Tibial nerve (tissue), 4 donors: ENCODE measurements around the gene SP100.

ENCODE experiments used
- EP300 ChIP-seq, 2 donors: sonication (generic); formaldehyde crosslinking; IDR thresholded peaks; one replicate each; pipeline ENCODE4 v1.6.1; 2017; ENCODE audit warnings: antibody characterized with exemption in 2 of 2, mild to moderate bottlenecking in 1 of 2
- POLR2A ChIP-seq, 2 donors: fragments of 450-650 bp; IDR thresholded peaks; one replicate each; pipeline ENCODE4 v1.6.1; 2017; ENCODE audit warnings: antibody characterized with exemption in 2 of 2, mild to moderate bottlenecking in 2 of 2, moderate library complexity in 2 of 2
- TF ChIP-seq, protein P1 (sequence below), 5 experiments: fragments of 200-600 bp in 3 of 5; fragments of 450-650 bp in 2 of 5; sonication (generic) in 3 of 5; IDR thresholded peaks; one replicate each; pipeline ENCODE4 v1.5.1; 2016 to 2019; ENCODE audit warnings: antibody characterized with exemption in 5 of 5, mild to moderate bottlenecking in 3 of 5, moderate library complexity in 2 of 5

DNA sequence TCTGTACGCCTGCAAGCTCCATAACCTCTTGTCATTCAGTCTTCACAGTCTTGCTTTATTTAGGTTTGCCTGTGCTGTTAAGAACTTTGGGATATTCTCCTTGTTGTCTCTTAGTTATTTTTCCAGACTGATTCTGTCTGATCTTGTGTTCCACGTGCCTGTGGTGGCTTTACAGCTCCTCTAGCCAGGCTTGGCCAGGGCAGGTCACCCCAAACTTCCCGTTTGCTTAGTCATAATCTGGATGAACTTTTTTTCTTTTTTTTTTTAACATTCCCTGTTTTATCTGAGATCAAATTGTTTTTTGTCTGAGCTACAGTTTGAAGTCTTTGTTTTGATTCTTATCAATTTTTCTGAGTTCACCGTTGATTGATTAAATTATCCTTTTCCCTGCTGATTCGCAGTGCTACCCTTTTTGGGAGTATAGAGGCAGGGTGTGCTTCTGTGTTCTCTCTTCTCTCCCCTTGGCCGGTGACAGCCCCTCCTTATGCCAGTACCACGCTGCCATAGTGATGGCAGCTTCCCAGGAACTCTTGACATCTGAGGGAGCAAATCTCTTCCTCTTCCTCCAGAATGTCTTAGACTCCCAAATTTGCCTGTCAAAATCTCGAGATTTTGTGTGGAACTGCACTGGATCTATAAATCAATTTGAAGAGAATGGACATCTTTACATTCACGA is 2.5 kb downstream of the SP100 start:
- TF ChIP-seq POLR2A (IDR thresholded peaks at IDR 0.05) = no peak
- TF ChIP-seq, protein P1, sequence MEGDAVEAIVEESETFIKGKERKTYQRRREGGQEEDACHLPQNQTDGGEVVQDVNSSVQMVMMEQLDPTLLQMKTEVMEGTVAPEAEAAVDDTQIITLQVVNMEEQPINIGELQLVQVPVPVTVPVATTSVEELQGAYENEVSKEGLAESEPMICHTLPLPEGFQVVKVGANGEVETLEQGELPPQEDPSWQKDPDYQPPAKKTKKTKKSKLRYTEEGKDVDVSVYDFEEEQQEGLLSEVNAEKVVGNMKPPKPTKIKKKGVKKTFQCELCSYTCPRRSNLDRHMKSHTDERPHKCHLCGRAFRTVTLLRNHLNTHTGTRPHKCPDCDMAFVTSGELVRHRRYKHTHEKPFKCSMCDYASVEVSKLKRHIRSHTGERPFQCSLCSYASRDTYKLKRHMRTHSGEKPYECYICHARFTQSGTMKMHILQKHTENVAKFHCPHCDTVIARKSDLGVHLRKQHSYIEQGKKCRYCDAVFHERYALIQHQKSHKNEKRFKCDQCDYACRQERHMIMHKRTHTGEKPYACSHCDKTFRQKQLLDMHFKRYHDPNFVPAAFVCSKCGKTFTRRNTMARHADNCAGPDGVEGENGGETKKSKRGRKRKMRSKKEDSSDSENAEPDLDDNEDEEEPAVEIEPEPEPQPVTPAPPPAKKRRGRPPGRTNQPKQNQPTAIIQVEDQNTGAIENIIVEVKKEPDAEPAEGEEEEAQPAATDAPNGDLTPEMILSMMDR (IDR thresholded peaks at IDR 0.05) = no peak
- peak in 1 of 2 donors; percentile 27 for TF ChIP-seq EP300 (IDR thresholded peaks at IDR 0.05)
